Kidney (tissue), 14 donors: ENCODE results near the gene HOXC13. TPM values are rescaled to one million over a fixed set of nuclear protein-coding genes. Genes with fewer than 3 reads are reported as not detected.

Source experiments
- DNase-seq, 5 donors: peaks; one replicate each; pipeline ENCODE4 v3.0.0-alpha.2; 2013 to 2020
- FAIRE-seq: peaks from 2 replicates; lab custom pipeline; 2012; peaks lifted over from hg19 to GRCh38; lab: Jason Lieb, UNC
- H3K27ac ChIP-seq, 2 donors: one replicate each; pipeline ENCODE4 v1.7.0; 2013; ENCODE audit warnings: low read depth in 2 of 2, low read length in 2 of 2, inconsistent platforms in 1 of 2
- H3K27me3 ChIP-seq: one replicate; pipeline ENCODE4 v1.7.1; 2013; ENCODE audit warnings: low read length, inconsistent platforms; ENCODE audit not compliant: control insufficient read depth, insufficient read depth
- H3K36me3 ChIP-seq, 3 donors: one replicate each; pipeline versions ENCODE4 v1.7.0 to v1.7.1; 2013; ENCODE audit warnings: low read length in 3 of 3, control low read depth in 1 of 3, inconsistent platforms in 1 of 3; ENCODE audit not compliant: insufficient read depth in 3 of 3, control insufficient read depth in 2 of 3
- H3K4me1 ChIP-seq, 3 donors: one replicate each; pipeline versions ENCODE4 v1.7.0 to v1.7.1; 2013; ENCODE audit warnings: low read length in 3 of 3, inconsistent platforms in 1 of 3, low read depth in 1 of 3; ENCODE audit not compliant: control insufficient read depth in 2 of 3, insufficient read depth in 2 of 3
- H3K4me3 ChIP-seq, 3 donors: one replicate each; pipeline versions ENCODE4 v1.7.0 to v1.8.1; 2013; ENCODE audit warnings: low read length in 3 of 3, control low read depth in 1 of 3, inconsistent platforms in 1 of 3
- H3K9ac ChIP-seq, 3 donors: one replicate each; pipeline versions ENCODE4 v1.7.0 to v1.7.1; 2013; ENCODE audit warnings: low read length in 3 of 3, control low read depth in 1 of 3, inconsistent platforms in 1 of 3
- H3K9me3 ChIP-seq, 3 donors: one replicate each; pipeline versions ENCODE4 v1.7.0 to v1.7.1; 2013; ENCODE audit warnings: low read length in 3 of 3, control low read depth in 1 of 3, inconsistent platforms in 1 of 3; ENCODE audit not compliant: control insufficient read depth in 2 of 3, insufficient read depth in 1 of 3
- intact Hi-C: fragments of 100-400 bp; cut with DNase I; formaldehyde crosslinking; loops from one replicate; pipeline ENCODE4 v1.11.1; 2022
- polyA plus RNA-seq: library from polyadenylated mRNA; stranded (reverse); fragments of 350-450 nt; fragmentation: Illumina TruSeq; extraction: RNeasy Lipid Tissue Mini Kit (QIAGEN cat#74804); gene quantifications from one replicate; pipeline ENCODE4 v1.2.3, GENCODE V29; 2014; ENCODE audit warnings: low read depth, low replicate concordance; ENCODE audit not compliant: insufficient read depth
- total RNA-seq: library from RNA; stranded (reverse); fragmentation: NEBNext Ultra II Directional; extraction: Animal tissue kit (Norgen Biotek cat#: 25700); gene quantifications from one replicate; pipeline ENCODE4 v1.2.1, GENCODE V29; 2021
- TF ChIP-seq, protein P1 (sequence below): IDR thresholded peaks from 3 replicates; pipeline ENCODE4 v1.5.1; 2012; ENCODE audit warnings: mild to moderate bottlenecking, moderate library complexity, borderline replicate concordance; ENCODE audit not compliant: insufficient read depth; ENCODE audit errors: extremely low read depth
- donor health status: control.
- donor health status: control.
- donor health status: control.
- donor health status: control.
- donor health status: control.
- donor health status: DM: yes; HTN: yes; CAD: no.
- donor health status: Normal renal cell carcinoma (clear cell type).

HOXC13 gene
- total and polyA plus RNA-seq, 2 donors from 2014 or later = not detected

- TF ChIP-seq, protein P1, sequence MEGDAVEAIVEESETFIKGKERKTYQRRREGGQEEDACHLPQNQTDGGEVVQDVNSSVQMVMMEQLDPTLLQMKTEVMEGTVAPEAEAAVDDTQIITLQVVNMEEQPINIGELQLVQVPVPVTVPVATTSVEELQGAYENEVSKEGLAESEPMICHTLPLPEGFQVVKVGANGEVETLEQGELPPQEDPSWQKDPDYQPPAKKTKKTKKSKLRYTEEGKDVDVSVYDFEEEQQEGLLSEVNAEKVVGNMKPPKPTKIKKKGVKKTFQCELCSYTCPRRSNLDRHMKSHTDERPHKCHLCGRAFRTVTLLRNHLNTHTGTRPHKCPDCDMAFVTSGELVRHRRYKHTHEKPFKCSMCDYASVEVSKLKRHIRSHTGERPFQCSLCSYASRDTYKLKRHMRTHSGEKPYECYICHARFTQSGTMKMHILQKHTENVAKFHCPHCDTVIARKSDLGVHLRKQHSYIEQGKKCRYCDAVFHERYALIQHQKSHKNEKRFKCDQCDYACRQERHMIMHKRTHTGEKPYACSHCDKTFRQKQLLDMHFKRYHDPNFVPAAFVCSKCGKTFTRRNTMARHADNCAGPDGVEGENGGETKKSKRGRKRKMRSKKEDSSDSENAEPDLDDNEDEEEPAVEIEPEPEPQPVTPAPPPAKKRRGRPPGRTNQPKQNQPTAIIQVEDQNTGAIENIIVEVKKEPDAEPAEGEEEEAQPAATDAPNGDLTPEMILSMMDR = no peak
- Histone ChIP-seq H3K9me3 (no peaks in the 10 kb centered on the region), H3K4me1 (peaks cover 0 to 7% (median 5%) of the 10 kb centered on the region in 3 donors), H3K36me3 (no peaks in the 10 kb centered on the region), H3K27ac (no peak overlapping the region), H3K4me3 (no peak overlapping the region), H3K9ac (no peak overlapping the region), H3K27me3 (peaks cover 9% of the 10 kb centered on the region)
- intact Hi-C loops = no loop called here
- DNase-seq (peak in 4 of 5 donors; percentile 74 to 91 (median 80)), FAIRE-seq (no peak)
Observed at GRCh38 chr12:53976172-53976822, 37.7 kb downstream of the HOXC13 start.

DNA sequence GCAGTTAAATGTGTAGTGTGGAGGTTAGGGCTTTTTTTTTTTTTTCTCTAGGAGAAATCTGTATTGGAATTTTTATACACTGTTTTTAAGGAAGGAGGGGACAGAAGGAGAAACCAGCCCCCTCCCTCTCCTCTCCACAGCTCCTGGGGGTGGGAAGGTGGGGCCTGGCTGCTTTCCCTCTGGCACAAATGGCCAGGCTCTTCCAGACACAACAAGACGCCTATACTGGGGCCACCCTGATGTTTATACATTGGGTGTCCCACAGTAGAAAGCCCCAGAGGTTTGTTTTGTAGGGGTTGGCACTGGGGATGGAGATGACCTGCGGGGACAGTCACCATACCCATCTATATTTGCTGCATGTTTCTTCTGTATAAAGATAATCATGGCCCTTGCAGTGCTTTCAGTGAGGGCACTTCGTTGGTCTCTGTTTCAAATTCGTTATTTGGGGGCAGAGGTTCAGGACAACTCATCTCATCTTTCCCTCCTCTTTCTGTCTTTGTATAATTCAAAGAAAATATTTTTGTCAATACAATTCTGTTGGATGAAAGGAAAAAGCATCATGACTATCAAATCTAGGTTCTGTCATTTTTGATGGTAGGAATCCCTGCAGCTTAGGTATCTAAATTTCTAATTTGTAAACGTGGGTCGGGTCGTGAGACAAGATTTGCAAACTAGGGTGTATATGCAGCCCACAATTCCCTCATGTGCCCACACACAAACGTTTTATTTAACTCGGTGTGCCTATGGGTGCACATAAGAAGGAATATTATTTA is 38.4 kb downstream of the HOXC13 start:
- intact Hi-C loops = no loop called here
- H3K9ac ChIP-seq = no peak overlapping the region
- TF ChIP-seq, protein P1 = no peak

DNA sequence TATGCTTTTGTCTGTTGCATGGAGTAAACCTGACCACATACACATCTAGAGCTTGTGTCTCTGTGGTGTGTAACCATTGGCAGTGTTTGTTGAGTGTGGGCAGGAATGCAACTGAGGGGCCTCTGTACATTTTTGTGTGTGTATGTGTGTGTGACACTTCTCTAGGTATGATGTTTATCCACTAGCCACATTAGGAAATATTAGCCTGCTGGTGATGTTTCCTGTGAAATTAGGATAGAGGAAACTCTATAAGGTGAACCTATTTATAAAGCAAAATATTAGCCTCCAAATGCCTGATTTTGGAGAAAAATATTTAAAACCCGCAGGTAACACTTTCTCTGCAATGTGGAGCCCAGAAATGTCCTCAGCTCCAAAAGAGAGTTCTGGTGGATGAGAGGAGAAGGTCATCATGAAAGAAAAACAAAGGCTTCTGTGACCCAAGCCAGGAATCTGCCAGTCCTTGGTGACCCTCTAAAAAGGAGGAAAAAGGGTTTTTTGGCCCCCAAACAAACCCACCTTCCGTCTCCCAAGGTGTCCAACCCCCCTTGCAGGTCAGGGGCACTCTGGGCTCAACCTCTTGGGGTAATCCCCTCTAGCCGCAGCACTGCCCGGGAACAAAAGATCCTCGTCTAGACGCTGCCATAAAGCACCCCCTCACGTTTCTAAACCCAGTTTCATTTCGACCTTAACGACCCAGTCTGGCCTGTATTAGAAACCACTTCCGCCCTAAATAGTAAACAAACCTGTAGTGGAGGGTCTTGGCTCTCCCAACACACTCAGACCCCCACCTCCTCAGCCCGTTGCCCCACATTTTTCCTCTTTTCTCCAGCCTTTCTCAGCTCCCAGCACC is 39.2 kb downstream of the HOXC13 start:
- TF ChIP-seq, protein P1 = no peak
- no peaks in the 10 kb centered on the region for H3K36me3 ChIP-seq
- DNase-seq (peak in 2 of 5 donors; percentile 59 to 68), FAIRE-seq (no peak)
- peaks cover 0 to 7% (median 5%) of the 10 kb centered on the region in 3 donors for H3K4me1 ChIP-seq
- H3K27ac ChIP-seq = peak overlapping the region in 1 of 2 donors; percentile 47
- no peak overlapping the region for H3K9ac ChIP-seq
- intact Hi-C loops = no loop called here
- H3K4me3 ChIP-seq = no peak overlapping the region
- H3K27me3 ChIP-seq = peaks cover 4% of the 10 kb centered on the region
- H3K9me3 ChIP-seq = no peaks in the 10 kb centered on the region

More for the DNA sequence above, 38.4 kb downstream of the HOXC13 start:
- H3K4me3 ChIP-seq = no peak overlapping the region
- no peaks in the 10 kb centered on the region for H3K36me3 ChIP-seq
- no peak for FAIRE-seq
- H3K27ac ChIP-seq = no peak overlapping the region
- no peaks in the 10 kb centered on the region for H3K9me3 ChIP-seq
- peaks cover 5% of the 10 kb centered on the region for H3K27me3 ChIP-seq
- peaks cover 0 to 7% (median 5%) of the 10 kb centered on the region in 3 donors for H3K4me1 ChIP-seq
- DNase-seq = no peak
